ENCODE results near the gene HSDL2.

The HSDL2 gene

DNA sequence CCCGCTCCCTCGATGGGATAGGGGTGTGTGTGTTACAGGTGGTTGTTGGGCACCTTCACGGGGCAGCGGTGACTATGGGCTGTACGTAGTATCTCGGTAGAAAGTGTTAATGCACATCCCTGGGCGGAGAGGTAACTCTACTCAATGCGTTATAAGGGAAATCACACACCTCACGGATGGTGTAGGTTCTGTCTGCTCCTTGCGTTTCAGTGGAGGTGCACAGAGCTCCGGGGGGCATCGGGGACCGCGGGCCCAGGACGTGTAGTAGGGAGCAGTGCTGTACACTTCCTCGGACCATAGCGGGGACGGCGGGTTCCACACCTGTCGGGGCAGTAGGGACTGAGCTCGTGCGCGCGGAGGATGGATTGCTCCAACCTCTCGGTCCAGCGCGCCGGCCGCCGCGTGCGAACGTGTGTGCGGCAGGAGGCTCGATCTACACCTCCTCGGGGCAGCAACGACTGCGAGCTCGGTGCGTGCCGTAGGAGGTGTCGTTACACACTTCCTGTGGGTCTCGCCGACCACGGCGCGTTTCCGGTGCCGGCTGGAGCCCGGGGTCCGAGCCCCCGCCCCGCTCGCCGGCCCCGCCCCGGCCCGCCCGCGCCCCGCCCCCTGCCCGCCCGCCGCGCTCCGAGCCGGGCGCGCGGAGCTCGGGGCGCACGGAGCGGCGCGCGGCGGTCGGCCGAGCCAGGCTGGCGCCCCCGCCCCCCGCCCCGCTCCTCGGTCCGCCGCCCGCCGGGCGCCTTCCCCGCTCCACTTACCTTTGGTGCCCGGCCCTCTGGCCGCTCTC is 106.5 kb downstream of the HSDL2 start, which contains the start of gene KIAA1958:
Gene KIAA1958, plus strand, starts transcription at position 607 of the 787 bp plus-strand sequence. CDS start 87,254 bp downstream, outside the sequence.
- no peak for TF ChIP-seq CTCF (IDR thresholded peaks at IDR 0.05; ENCODE audit: low read depth, low read length)
- DNase-seq (ENCODE audit: low read depth in 2 of 2) = peak; percentile 53 to 65
- H3K4me3 ChIP-seq (replicated peaks in 1 of 2; ENCODE audit: low read depth in 2 of 2, low read length in 2 of 2) = peak within 1 kb of the TSS; percentile 73 to 74

GRCh38 chr9:112487008-112487798 is 107.3 kb downstream of the HSDL2 start:
- peak; percentile 30 to 51 for DNase-seq (ENCODE audit: low read depth in 2 of 2)
- no peak for TF ChIP-seq CTCF (IDR thresholded peaks at IDR 0.05; ENCODE audit: low read depth, low read length)
- H3K4me3 ChIP-seq (replicated peaks in 1 of 2; ENCODE audit: low read depth in 2 of 2, low read length in 2 of 2) = peak overlapping the region; percentile 53 to 60

GRCh38 chr9:112487799-112488340 is 108.0 kb downstream of the HSDL2 start:
- peak overlapping the region; percentile 53 to 60 for H3K4me3 ChIP-seq (replicated peaks in 1 of 2; ENCODE audit: low read depth in 2 of 2, low read length in 2 of 2)
- no peak for TF ChIP-seq CTCF (IDR thresholded peaks at IDR 0.05; ENCODE audit: low read depth, low read length)
- no peak for DNase-seq (ENCODE audit: low read depth in 2 of 2)

DNA sequence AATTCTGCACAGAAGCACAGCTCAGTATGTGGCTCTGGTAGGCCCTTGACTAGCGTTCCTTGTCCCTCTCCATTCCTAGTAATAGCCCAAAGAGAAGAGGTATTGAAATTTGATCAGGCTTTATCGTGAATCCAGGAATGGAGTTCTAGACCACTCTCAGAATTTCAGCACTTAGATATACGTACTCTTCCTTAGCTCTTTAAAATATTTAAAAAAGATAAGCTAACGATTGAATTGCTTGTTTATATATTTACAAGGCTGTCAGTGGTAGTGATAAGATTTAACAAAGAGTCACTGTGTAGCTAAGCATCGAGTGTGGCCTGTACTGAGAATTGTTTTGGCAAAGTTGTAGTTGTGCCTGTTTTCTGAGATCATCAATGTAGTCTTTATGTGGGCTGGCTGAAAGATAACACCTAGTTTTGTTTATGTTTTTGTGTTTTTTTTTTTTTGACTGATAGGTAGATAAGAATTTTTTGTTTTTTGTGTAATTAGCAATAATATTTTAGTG is 109.2 kb downstream of the HSDL2 start:
- H3K4me3 ChIP-seq (replicated peaks in 1 of 2; ENCODE audit: low read depth in 2 of 2, low read length in 2 of 2) = no peak overlapping the region
- TF ChIP-seq CTCF (IDR thresholded peaks at IDR 0.05; ENCODE audit: low read depth, low read length) = no peak
- no peak for DNase-seq (ENCODE audit: low read depth in 2 of 2)

DNA sequence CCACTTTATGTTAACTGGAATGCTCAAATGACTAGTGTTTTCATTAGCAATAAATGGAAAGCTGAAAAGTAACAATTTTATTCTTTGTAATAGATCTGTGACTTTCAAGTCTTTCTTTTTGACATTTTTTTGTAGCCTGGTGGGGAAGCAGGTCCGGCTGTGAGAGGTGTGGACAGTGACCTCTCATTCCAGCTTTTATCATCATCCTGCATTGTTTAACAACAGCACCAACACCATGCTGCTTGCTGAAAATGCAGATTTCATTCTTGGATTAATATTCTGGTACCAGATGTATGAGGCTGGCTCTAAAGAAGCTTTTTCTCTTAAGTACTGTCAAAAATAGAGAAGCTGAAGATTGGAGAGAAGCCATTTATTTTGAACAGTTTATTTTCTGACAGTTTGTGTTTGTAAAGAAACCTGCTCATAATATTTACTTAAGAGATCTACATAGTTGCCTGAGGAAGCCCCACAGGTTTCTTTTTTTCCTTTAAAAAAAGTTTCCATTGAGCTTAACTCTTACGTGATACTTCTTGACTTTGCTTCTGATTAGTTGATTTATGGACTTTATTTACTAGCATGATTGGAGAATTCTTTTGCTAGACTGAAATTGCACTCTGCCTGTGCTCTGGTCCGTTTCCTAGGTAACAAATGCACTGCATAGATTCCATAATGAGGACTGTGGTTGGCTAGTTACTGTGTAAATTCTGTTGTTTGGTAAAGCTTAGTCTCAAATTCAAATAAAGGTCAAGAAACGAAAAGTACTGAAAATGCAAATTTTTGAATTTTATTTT is 110.2 kb downstream of the HSDL2 start:
- no peak for DNase-seq (ENCODE audit: low read depth in 2 of 2)
- H3K4me3 ChIP-seq (replicated peaks in 1 of 2; ENCODE audit: low read depth in 2 of 2, low read length in 2 of 2) = no peak overlapping the region
- TF ChIP-seq CTCF (IDR thresholded peaks at IDR 0.05; ENCODE audit: low read depth, low read length) = no peak
